GM19463 (cell line): Measurements from ENCODE around the gene CAVIN2.

ENCODE experiments used
- ATAC-seq: cut with Tn5 transposase; IDR thresholded peaks from one replicate; pipeline ENCODE4 v1.9.1; 2021; ENCODE audit warnings: mild to moderate bottlenecking, moderate library complexity; ENCODE audit not compliant: unreplicated experiment

CAVIN2 gene

DNA sequence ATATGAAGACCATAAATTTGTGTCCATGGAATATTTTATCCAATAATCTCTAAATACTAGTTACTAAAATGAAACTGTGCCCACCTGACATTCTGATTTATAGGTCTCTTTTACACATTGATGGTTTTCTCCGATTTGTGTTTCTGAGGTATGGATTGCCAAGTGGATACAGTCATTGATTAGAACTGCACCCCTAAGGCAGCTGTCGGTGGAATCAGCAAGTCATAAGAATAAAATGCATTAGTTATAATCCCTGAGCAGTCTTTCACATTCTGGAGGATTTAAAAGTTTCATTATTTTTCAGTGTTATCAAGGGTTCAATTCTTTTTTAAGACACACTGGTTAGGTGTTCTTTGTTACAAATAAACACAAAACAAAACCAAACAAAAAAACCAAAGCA lies 6.0 kb downstream of the CAVIN2 start:
- no peak for ATAC-seq

DNA sequence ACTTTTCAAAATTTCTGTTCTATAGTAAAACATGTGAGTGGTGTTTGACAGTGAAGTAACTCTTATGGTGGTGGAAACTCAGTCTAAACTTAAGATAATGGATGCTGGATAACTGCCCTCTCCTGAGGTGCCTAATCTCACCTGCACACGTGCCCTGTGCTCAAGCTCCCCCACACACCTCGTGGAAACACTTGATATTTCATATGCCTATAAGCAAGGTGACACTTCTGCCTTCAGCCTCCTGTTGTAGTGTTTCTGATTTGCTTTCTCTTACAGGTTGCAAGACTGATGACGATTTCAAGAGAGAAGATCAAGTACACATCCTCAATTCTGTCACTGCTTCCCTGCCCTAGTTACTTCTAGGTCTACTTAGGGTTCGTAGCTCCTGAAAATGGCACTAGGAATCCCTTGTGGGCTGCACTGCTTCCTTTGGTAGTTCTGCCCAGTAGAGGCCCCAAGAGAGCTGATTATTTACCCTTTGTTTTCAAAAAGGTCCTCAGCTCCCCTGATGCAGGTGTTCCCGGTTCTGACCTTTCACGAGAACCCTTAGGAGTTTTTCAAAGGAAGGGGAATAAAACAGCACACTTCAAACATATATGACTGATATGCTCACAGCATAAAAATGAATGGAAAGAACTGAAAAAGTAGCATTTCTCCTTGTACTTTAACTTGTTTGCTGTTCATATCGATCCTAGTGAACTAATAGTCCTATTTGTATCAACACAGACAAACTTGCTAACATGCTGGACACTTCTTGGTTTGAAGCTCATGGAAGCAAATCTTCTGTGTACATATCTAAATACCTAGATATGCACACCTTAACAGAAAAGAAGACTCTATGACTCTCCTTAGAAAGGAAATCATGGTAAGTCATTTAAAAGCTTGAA lies 6.7 kb downstream of the CAVIN2 start:
- no peak for ATAC-seq

DNA sequence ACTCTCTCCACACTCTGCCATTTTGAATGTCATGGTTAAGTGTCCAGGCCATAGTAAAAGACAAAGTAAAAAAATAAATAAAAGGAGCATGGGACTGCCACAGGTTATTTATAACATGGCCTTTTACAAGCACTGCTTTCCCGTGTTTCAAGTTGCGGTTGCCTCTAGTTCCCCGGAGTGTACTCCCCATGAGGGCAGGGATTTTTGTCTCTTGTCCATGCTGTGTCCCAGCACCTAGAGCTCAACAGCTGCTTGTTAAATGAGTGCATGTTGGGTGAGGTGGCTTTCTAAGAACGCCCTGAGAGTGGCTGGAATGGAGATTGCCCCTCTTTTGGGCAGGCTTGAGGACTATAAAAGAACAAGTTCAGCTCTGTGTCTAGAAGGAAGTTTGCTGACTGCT lies 8.4 kb downstream of the CAVIN2 start:
- no peak for ATAC-seq

DNA sequence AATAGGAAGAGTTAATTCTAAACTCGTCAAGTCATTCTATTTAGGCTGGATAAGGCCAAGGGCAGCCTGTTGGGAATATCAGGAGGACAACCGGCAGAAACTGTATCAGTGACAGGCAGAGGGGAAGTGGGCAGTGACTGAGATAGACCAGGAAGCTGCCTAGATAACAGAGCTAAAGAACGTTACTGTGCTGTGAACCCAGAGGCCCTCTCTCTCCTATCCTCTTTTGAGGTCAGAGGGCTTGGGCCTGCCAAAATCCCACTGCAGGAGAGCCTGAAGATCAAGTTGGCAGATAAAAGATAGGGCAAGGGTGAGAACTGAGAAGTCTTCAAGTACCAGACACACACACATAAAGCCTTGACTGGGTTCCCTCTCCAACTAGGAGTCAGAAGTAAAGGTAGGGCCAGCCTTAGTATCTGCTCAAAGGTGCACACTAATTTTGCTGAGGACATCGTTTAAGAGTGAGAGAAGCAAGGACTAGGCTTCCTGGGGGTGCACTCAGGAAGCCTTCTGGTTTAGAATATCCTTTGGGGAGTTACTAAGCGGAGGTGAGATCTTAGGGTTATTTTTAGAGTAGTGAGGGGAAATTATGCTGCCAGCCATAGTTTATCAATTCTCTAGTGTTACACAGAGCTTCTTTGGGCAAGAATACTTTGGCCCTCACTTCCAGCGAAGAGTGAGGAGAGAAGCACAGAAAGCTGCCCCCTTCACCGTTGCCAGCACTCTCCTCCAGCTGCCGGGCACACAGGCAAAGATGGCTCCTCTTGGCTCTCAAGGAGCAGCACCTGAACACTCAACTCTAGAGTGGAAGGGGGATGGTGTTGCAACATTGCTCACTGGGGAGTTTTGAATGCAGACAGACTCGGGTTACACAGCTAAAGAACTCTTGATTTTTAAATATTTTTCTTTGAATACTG lies 9.8 kb downstream of the CAVIN2 start:
- peak; percentile 42 for ATAC-seq

DNA sequence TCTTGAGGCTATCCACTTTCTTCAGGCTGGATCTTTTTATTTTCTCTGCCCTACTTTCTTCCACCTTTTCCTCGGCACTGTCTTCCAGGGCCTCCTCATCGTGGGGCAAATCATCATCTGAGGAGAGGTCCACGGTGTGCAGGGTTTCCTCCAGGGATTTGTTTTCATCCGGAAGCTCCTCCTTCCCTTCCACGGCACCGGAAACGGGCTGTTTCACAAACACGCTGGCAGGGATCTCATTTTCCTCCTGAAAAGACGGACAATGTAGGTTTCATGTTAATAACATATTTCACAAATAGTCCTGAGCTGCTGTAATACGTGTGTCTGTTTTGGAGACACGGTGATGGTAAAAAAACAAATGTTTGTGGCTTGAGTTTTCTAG lies 10.4 kb downstream of the CAVIN2 start:
- ATAC-seq: no peak

DNA sequence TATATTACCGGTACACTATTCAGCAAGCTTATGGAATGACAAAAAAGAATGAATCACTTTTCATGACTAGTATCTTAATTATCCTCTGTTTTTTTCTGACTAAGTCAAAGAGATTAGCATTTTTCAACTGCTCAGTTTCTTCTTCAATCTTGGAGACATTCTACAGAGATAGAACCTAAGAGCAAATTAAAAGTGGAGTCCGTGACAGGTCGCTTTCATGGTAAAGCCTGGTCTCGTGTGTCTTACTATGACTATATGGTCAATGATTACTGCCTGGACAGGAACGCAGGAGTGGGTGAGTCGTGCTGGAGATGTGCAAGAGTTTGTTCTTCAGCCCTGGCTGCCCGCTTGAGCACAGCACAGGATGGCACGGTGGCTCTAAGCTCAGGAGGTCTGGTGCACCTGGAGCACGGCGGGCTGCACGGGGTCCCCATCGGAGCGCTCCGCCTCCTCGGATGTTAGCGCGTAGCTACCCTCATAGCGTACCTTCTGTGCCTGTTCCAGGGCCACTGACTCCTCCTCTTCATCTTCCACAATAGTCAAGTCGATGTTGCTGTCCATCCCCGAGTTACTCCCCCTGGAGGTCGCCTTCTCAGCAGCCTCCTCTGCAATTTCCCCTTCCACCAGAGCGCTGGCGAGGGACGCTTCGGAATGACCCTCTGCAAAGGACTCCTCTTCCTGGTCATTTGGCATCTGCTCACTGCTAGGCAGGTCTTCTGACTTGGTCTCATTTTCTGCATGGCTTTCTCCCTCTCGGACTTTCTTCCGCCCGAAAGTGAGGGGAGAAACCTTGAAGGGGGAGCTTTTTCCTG lies 11.1 kb downstream of the CAVIN2 start:
- no peak for ATAC-seq

DNA sequence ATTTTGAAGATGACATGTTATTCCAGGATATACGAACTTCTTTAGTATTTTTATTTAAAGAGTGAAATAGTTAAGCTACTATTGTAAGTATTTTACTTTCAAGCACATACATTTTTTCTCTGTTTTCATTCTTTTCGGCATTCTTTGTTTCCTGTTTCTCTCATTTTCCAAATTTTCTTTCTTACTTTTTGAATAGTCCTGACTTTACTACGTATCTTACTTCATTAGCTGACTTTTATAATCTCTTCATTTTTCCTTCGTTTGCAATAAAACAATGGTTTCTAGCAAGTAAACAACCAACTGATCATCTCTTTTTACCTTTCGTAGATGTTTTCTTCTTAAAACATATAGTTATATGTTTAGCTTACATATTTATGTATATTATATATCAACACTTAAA lies 11.8 kb downstream of the CAVIN2 start:
- no peak for ATAC-seq

DNA sequence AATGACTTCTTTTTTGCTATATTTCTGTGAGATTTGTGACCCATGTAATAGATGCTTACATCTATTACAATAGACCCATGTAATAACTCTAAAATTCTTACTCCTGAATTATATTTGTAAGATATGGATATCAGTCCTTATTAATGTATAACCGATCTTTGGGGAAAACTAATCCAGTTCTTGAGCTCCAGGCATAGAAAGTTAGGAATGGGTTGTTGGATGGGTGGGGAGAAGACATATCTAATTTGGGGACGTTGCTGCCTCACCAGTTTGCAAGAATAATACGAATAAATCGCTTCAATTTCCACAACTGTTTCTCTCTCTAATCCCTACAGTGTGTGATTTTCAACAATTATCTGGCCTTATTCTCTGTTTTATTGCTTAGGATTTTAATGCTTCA lies 13.5 kb downstream of the CAVIN2 start:
- no peak for ATAC-seq

DNA sequence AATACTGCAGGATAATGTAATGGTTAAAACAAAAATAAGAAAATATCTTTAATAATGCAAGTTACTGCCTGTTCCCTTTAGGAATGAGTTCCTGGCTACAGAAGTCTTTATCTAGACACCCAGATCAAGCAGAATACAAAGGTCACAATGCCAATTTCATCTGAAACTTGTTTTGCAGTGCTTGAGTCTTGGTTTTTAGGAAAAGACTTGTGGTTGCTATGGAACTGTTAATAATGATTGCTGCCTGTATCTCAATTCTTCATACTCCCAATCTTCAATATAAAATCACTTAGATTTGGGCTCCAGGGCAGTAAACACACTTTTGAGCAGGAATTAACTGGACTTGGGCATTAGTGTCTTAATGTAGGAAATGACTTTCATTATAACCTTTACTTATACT lies 14.2 kb downstream of the CAVIN2 start:
- no peak for ATAC-seq

DNA sequence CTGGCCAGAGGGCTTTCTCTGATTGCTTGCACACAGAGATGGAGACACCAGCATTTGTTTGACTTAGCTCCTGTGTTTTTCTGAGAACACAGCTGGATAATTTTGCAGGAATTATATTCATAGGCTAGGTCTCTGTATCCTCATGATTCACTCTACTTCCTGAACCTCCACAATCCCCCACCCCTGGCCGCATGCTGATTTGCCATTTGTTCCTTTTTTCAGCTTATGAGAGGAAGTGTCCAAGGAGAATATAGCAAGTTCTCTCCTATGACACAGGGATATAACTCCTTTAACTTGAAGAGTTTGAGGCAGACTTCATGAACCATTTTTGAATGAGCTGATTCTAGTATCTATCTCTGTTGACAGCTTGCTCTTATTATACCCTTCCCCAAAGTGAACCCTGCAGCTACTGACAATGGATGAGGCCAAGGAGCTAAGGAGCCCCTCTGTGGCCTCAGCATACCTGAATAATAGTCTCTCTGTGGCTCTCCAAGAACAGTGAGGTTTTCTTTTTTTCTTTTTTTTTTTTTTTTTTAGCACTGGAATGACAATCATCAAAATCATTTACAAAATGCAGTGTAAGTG lies 15.4 kb downstream of the CAVIN2 start:
- no peak for ATAC-seq

DNA sequence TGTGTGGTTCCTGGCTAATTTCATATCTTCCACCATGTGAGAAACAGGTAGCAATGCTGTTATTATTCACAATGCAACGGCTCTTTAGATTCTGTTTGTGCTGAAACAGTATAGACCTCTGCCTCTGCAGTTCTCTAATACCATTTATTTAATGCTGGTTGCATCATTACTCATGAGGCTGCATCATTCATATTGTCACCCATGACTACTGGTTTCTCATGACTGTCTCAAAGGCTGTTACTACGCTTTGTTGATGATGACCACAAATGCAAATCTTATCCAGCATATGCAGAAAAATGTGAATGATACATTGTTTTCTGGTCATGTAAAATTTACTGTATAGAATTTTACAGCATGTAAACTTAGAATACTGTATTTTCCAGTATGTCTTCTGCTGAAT lies 22.5 kb downstream of the CAVIN2 start:
- no peak for ATAC-seq

DNA sequence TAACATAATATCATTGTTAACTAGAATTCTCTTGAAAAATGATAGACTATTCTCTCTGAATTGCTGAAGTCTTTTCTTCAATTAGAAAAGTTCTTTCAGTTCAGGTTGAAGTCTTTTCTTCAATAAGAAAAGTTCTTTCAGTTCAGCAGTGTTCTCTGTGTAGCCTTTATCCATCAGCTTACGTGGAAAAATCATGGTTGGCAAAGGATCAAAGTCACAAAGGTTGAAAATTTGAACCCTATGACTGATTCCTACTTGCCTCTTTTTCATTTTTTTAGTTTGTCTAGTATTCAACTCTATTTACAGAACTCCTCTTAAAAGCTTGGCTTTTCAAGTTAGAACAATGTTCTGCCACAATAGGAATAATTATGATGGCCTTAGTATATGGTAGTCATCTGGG lies 25.8 kb downstream of the CAVIN2 start:
- ATAC-seq: no peak

DNA sequence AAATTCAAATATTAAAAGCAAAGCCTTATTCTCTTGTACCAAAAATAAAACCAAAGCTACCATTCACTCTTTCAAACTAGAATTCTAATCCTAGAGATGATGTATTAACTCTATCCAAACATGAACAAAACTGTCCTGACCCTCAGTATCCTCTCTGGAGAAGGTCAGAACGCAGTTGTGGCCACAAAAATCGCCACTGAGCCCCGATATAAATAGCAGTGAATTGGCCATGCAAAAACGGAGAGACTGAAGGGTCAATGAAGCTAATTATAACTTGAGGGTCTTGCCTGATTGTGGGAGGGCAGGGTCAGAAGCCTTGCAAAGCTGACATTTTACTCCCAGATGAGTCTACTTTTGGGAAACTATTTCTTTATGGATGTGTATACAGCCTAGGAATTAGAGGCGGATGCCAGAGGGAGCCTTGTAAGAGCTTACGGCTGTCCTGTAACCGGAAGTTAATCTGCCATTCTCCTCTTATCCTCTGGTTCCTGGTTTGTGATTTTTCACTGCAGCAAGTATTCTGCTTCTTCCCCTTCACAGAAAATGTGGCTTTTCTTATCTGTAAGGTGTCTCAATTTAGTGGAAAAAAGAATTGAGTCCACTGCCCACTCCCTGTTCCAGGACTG lies 28.1 kb downstream of the CAVIN2 start:
- ATAC-seq: no peak

DNA sequence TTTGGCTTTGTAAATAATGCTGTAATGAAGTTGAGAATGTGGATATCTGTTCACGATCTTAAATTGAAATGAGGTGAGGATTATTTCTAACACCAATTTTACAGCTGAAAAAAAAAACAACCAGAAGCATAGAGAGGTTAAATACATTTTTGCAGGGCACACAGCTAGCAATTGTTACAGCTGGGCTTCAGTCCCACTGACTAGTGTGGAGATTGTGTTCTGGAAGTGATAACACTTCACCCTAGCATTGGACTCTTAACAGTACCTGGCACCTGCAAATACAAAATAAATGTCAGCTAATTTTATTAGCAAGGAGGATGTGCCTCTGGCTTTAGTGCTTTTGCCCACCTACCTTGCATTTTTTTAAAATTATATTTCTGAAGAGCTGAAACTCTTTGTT lies 28.8 kb downstream of the CAVIN2 start:
- ATAC-seq: no peak

DNA sequence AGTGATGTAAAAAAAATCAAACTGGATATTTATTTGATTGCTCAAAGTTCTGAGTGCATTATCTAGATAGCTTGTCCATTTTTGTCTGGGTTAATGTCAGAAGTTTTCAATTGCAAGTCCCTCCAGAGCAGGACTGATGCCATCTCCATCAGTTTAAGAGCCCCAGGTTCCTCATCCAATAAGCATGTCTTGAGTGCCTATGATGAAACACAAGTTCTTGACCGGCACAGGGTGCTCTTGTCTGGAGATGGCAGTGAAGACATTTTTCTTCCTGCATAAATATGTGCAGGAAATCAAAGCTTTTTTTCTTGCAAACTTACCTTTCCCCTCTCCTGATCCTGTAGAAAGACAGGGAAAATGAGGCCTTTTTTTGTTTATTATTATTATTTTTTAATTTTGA lies 31.9 kb downstream of the CAVIN2 start:
- ATAC-seq: no peak

DNA sequence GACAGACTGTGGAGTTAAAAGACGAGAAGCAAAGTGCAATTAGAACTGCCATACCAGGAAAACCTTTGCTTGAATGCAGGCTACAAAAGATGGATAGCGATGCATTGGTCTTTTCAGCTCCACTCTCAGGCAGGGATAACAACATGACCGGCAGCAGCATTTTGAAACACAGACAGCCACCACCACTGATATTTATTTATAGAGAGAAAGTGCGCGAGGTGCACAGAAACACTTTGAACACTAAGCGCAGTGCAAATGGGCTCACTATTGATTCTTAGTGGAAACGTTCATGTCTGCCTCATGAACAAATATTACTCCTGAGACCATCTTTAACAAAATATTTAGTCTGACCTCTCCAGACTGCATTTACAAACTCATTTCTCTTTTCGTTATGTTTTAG lies 32.9 kb downstream of the CAVIN2 start:
- ATAC-seq: no peak

DNA sequence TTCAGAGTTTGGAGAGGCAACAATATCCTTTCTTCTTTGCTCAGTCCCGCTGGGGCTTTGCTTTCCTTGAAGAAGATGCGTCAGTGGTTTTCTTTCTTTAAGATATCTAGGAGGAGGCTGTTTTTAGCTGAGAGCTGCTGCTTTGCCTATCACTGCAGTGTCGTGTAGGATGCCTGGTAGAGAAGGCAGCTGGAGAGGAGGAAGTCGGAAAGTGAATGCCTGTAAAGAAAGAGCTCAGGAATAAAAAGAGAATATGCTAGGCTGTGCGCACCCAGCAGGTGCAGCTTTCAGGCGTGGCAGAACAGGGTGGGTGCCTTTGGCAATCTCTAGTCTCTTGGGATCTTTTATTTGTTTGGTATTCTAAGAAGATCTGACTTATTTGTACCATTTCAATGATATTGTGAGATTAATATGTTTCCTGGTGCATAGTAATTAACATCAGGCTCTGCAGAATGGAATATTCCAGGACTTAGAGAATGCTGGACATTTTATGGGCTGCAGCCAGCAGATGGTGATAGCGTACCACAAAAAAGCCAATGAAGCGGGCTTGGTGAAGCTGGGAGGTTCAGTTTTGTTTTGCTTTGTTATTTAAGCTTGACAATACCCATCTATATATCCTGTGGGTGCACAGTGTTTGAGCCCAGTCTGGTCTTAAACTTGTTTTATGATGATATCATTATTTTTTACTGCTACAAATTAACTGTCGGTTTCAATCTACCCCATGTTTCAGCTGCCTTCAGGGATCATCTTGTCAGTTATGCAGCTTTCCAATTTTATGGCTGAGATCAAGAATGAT lies 34.9 kb downstream of the CAVIN2 start:
- peak; percentile 83 for ATAC-seq

DNA sequence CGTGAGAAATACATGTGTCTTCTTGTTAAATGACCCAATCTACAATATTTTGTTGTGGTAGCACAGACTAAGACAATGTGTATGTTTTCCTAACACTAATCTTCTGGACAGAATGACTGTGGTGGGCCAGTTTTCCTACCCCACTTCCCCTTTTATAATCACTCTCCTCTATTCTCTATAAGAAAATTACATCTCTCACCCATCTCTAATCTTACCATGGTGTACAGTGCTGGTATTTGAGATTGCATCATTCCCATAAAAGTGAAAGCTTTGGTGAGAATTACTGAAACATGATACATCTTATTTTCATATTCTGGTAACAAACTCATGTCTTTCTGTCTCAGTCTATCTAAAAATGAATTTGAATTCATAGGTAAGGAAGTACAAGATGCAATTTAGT lies 40.5 kb downstream of the CAVIN2 start:
- ATAC-seq: no peak

DNA sequence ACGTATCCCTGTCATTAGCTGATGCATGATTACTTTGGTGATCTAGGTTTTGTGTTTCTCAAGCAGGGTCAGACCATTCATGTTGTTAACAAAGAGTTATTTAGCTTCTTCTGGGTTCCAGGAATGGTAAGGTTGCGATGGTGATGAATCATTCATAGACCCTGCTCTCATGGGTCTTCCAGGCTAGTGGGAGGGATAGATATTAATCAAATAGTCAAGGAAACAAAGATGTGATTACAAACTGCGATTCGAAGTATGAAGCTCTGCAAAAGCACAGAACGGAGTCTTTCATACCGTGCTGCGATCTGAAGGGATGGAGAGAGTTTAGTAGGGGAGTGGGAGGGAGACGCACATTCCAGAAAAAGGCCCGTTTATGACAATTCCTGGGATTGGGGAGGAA lies 42.1 kb downstream of the CAVIN2 start:
- no peak for ATAC-seq

DNA sequence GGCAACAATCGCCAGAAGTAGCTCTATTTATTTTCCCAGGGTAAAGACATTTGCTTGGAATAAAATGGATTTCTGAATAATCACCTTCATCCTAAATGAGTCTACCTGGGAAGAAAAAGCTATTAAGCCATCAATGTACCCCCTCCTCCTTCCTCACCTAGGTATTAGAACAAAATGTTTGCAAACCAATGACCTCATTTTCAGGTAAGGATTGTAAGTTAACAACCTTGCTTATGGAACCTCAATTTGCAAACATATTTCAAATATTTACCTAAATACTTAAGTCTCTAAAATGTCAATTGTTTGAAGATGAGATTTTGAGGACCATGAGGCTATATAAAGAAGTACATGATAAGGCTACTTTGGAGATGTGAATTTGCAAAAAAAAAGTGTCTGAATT lies 43.9 kb downstream of the CAVIN2 start:
- ATAC-seq: no peak
